ENCODE results near the gene ATP5PD.
"Not testable (repeated sequence)": the region's sequence is repeated elsewhere in the genome, so short reads cannot be mapped to it uniquely, and the experiment has no call there.

Gene ATP5PD

GRCh38 chr17:75048249-75048878 is 1.6 kb upstream of the ATP5PD start:
- no peak for DNase-seq

DNA sequence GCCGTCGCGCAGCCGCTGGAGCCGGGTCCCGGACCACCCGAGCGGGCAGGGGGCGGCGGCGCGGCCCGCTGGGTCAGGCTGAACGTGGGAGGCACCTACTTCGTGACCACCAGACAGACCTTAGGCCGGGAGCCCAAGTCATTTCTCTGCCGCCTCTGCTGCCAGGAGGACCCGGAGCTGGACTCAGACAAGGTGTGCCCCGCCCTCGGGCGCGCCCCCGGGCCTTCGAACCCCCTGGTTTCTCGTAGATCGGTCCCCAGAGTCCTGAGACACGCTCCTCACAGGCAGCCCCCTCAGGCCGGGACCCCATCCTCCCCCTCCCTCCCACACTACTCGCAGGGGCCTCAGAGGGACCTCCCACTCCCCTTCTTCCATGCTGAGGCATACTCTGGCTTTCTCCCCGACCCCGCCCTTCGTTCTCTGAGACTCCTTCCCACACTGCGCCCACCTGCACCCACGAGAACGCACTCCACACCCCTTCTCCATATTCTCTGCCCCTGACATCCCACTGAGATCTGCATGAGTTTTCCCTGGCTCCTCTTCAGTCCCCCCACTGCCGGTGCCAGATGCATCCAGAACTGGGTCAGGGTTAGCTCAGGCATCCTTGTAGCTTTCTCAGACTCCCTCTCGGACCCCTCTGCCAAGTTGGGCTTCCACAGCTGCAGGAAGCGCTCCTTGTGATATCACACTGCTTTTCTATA is 779 bp upstream of the ATP5PD start:
- peak; percentile 50 for DNase-seq

DNA sequence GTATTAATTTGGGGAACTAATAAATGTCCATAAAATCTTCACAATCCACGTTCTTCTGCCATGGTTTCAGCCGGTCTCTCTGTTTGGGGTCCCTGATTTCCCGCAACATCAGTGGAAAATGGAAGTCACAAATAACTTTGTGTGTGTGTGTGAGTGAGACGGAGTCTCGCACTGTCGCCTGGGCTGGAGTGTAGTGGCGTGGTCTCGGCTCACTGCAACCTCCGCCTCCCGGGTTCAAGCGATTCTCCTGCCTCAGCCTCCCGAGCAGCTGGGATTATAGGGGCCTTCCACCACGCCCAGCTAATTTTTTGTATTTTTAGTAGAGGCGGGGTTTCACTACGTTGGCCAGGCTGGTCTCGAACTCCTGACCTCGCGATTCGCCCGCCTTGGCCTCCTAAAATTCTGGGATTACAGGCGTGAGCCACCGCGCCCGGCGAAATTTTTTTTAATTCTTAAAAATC is 793 bp downstream of the ATP5PD start:
- not testable (repeated sequence) for DNase-seq

GRCh38 chr17:75044716-75045115 is 2.1 kb downstream of the ATP5PD start:
- no peak for DNase-seq

GRCh38 chr17:75043789-75044188 is 3.0 kb downstream of the ATP5PD start:
- not testable (repeated sequence) for DNase-seq

DNA sequence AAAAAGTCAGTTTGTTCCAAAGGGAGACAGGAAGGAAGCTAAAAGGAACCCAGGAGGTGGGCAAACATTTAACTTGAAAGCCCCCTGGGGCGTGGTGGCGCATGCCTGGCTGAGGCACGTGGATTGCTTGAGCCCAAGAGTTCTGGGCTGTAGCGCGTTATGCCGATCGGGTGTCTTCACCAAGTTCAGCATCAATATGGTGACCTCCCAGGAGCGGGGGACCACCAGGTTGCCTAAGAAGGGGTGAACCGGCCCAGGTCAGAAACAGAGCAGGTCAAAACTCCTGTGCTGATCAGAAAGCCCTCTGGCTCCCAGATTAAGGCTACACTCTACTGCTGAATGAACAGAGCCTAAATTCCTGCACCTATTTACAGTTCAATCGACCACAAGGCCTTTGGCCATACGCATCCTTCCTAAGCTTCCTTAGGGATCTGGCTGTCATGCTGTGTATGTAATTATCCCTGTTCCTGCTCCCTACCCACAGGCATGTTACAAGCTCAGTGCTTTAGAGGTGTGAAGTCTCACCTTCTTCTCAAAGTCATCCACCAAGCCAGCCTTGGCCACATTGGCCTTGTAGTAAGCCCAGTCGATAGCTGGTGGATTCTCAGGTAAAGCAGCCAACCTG is 5.0 kb downstream of the ATP5PD start:
- no peak for DNase-seq

- DNase-seq = no peak
These were observed 7.5 kb downstream of the ATP5PD start for GRCh38 chr17:75039238-75039637.

- peak; percentile 88 for DNase-seq
These were observed 10.0 kb downstream of the ATP5PD start for GRCh38 chr17:75036643-75037268.

DNA sequence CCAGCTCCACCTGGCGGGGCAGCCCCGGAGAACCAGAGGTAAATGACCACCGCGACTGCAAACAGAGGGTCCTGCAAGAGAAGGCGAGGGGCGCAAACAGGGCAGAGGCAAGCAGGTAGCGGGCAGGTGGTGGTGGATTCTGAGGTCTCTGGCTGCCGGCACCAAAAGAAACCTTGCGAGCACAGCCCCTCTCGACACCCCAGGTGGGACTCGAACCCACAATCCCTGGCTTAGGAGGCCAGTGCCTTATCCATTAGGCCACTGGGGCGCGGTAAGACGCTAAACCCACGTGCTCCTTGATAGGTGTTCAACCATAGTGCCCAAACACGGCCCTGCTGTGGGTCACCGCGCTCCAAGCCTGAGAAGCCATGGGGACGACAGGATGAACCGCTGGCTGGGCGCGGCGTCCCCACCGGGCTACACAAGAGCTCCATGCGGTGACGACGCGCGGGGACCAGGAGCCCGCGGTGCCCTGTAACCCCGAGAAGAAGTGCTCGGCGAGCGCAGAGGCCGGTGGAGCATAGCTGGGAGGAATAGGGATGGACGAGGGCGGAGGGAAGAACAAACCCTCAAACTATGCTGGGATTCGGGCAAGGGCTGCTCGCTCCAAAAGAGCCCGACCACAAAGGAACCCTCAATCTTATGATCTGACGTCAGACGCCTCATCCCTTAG is 12.4 kb downstream of the ATP5PD start:
- DNase-seq = peak; percentile 82

DNA sequence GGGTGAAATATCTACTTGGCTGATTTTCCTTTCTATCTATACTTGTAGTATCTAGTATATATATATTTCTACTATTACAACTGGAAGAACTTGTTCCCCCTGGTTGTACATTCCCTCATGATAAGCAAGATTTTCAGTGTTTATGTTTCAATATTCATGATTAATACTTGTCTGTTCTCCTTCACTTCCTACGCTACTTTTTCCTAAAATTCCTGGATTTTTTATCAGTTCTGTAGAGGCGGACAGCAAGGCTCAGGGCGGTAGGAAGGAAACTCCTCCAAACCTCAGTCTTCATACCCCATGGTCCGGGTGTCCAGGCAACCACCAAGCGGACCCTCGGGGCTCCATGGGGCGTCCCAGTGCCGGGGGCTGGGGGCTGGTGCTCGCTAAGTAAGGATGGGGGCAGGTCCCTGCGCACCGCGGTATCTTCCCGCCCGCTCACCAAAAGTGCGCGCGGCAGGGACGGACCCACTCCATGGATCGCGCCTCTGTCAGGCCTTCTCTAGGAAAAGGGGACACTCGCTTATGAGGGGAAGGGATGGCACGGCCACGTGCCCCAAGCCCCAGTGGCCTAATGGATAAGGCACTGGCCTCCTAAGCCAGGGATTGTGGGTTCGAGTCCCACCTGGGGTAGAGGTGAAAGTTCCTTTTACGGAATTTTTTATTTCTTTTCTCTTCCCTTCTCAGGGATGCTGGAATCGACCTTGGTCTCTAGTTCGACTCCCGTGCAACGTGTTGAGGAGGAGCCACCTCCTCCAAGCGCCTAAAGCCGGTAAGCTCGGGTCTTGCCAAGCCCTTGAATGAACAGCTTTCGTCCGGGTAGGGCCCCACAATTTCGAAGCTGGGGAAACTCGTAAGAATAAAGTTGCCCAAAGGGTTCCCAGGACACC is 13.2 kb downstream of the ATP5PD start:
- peak; percentile 90 for DNase-seq

DNA sequence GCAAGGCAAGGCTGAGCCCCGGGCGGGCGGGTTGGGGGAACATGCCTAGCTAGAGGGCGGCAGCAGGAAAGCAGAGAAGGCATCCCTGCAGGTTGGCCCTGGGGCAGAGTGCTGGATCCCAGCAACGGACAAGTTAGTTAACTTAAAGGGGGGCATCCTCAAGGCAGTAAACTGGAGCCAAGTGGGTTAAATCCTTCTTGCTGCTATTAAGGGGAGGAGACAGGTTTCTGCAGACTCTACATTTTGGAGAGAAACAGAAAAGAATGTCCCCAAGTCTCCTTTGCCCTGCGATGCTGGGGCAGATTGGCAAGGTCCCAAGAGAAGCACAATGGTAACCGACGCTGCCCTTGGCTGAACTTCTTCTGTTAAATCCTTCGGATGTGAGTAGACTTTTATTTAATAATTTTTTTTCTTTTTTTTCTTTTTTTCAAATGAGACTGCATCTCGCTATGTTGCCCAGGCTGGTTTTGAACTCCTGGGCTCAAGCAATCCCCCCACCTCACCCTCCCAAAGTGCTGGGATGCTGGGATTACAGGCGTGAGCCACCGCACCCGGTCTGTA is 14.0 kb downstream of the ATP5PD start:
- no peak for DNase-seq

DNA sequence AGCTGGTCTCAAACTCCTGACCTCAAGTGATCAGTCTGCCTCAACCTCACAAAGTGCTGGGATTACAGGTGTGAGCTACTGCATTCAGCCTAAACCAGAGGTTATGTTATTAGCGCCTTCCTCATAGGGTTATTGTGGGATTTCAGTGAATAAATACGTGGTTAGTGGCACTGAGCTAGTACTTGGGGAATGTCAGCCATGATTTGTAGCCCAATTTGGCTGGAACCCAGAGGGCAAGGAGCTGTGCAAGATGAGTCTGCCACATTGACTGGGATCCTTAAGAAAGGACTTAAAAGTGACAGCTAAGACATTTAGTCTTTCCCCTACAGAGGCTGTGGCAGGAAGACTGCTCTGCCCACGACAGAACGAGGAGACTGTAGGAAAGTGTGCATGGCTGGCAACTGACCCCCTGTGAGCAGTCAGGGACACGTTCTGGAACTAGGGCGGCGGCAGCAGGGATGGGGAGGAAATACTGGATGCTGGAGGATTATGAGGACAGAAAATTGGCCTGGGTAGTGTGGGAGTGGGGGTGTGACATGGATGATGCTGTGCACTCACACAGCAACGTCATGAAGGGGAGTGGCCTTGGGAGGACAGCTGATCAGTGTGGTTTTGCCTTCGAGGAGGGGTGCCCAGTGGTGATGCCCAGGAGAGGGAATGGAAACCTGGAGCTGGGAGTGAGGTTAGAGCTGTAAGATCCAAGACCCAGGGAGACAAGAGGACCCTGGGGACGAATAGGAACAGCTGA is 14.6 kb downstream of the ATP5PD start:
- DNase-seq = peak; percentile 64

DNA sequence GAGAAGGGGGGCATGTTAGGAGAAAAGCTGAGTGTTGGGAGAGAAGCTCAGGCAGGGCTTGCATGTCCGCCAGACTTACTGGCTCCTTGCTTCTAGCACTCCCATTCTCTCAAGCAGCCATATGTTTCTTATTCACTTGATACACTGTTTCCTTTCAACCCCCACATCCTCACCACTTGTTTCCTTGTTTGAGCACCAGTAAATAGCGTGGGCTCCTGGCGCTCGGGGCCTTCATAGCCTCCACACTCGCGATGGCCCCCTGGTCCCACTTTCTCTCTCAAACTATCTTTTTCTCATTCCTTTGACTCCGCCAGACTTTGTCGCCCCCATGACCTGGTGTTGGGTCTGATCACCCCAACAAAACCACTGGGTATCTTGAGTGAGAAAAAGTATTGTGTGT is 16.6 kb downstream of the ATP5PD start:
- no peak for DNase-seq

DNA sequence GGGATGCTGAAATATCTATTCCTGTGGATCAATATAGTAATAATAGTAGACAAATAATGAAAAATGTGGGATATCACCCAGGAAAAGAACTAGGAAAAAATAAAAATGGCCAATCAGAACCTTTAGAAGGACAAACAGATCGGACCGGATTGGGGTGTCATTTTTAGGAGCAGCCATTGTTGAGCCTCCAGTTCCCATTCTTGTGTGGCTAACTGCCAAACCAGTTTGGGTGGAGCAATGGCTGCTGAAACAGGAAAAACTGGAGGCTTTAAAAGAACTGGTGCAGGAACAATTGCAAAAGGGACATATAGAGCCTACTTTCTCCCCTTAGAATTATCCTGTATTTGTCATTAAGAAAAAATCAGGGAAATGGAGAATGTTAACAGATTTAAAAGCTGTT is 20.1 kb downstream of the ATP5PD start:
- not testable (repeated sequence) for DNase-seq

- DNase-seq = not testable (repeated sequence)
These were observed 21.4 kb downstream of the ATP5PD start for GRCh38 chr17:75025398-75025734.

GRCh38 chr17:75024686-75025397 is 21.9 kb downstream of the ATP5PD start:
- peak; percentile 57 for DNase-seq

DNA sequence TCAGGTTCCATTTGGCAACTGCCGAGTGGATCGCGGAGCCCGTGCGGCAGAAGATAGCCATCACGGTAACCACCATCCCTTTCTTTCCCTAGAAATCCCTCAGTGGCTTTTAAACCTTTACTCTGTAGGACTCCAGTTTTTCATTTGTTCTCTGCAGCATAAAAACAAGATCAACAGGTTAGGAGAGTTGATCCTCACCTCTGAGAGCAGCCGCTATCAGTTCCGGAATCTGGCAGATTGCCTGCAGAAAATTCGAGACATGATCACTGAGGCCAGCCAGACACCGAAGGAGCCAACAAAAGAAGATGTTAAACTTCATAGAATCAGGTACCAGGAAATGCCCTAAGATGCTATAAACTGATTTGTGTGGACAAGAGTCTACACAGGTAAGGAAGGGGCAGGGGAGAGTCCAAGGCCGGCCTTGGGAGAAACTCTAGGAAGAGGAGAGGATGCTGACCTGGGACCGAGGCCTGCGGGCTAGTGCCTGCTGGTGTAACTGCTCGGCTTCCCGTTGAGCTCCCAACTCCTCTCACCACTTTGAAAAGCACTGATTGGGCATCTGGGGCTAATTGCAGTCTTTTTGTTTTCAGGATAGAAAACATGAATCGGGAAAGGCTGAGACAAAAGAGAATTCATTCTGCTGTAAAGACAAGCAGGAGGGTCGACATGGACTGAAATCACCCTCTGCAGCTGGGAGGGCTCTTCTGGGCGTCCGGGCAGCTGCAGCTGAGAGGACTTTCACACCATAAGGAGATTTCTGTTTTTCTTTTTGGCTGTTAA is 26.2 kb downstream of the ATP5PD start:
- no peak for DNase-seq

- no peak for DNase-seq
These were observed 27.1 kb downstream of the ATP5PD start for GRCh38 chr17:75019710-75020109.

GRCh38 chr17:75019146-75019545 is 27.6 kb downstream of the ATP5PD start:
- no peak for DNase-seq

All from activated T-cell treated with anti-CD3 and anti-CD28 coated beads, Interleukin-2, amount 50 U/mL, for 1 hour (primary cell).